GM21825 (cell line): ENCODE measurements around the gene UST.
"Not testable (repeated sequence)": the region's sequence is repeated elsewhere in the genome, so short reads cannot be mapped to it uniquely, and the experiment has no call there.

Source experiments
- ATAC-seq: cut with Tn5 transposase; IDR thresholded peaks from one replicate; pipeline ENCODE4 v1.9.1; 2021; ENCODE audit warnings: mild to moderate bottlenecking, moderate library complexity; ENCODE audit not compliant: unreplicated experiment

Gene UST

GRCh38 chr6:148864941-148865340, 118.1 kb downstream of the UST start:
- no peak for ATAC-seq

GRCh38 chr6:148866657-148867268, 119.9 kb downstream of the UST start:
- ATAC-seq = peak; percentile 93

- ATAC-seq = no peak
Observed at GRCh38 chr6:148867862-148868261, 121.0 kb downstream of the UST start.

- no peak for ATAC-seq
Observed at GRCh38 chr6:148868314-148868713, 121.5 kb downstream of the UST start.

- ATAC-seq = no peak
Observed at GRCh38 chr6:148868901-148869300, 122.1 kb downstream of the UST start.

- ATAC-seq = no peak
Observed at GRCh38 chr6:148869585-148869984, 122.8 kb downstream of the UST start.

GRCh38 chr6:148873154-148873553, 126.3 kb downstream of the UST start:
- ATAC-seq = no peak

GRCh38 chr6:148873868-148874267, 127.0 kb downstream of the UST start:
- no peak for ATAC-seq

GRCh38 chr6:148874698-148875293, 128.0 kb downstream of the UST start:
- no peak for ATAC-seq

GRCh38 chr6:148878683-148879082, 131.9 kb downstream of the UST start:
- ATAC-seq = no peak

- not testable (repeated sequence) for ATAC-seq
Observed at GRCh38 chr6:148880742-148881141, 133.9 kb downstream of the UST start.

- no peak for ATAC-seq
Observed at GRCh38 chr6:148881593-148882311, 134.9 kb downstream of the UST start.

GRCh38 chr6:148883270-148883669, 136.4 kb downstream of the UST start:
- no peak for ATAC-seq

GRCh38 chr6:148884461-148884860, 137.6 kb downstream of the UST start:
- ATAC-seq = no peak

- ATAC-seq = no peak
Observed at GRCh38 chr6:148885136-148885865, 138.5 kb downstream of the UST start.

- no peak for ATAC-seq
Observed at GRCh38 chr6:148885925-148886845, 139.4 kb downstream of the UST start.

GRCh38 chr6:148887181-148887580, 140.4 kb downstream of the UST start:
- ATAC-seq = no peak

GRCh38 chr6:148888856-148889255, 142.0 kb downstream of the UST start:
- ATAC-seq = no peak

- no peak for ATAC-seq
Observed at GRCh38 chr6:148890096-148890495, 143.3 kb downstream of the UST start.

- no peak for ATAC-seq
Observed at GRCh38 chr6:148890652-148891404, 144.0 kb downstream of the UST start.
